Retina (tissue), 1 donor: ENCODE data around the gene SLC41A1.

Experiments
- DNase-seq: peaks from one replicate; pipeline ENCODE4 v3.0.0-alpha.2; 2016

Gene SLC41A1

DNA sequence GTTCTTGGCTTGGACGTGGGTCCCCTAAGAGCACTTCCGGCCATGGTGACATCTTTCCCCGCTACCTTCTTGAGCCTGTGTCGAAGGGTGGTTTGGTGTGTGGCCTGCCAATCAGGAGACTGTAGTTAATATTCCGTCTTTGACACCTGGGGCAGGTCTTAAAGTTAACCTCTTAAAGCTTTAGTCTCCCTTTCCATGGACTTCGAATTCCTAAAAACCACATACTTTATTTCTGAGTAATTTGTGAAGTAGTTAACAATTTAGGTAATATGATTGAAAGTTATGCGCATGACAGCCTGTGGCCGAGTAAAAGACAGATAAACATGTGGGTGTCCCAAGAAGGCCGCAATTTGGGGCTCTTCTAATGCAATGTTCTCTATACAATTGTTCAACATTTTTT, 27.6 kb downstream of the SLC41A1 start:
- no peak for DNase-seq

DNA sequence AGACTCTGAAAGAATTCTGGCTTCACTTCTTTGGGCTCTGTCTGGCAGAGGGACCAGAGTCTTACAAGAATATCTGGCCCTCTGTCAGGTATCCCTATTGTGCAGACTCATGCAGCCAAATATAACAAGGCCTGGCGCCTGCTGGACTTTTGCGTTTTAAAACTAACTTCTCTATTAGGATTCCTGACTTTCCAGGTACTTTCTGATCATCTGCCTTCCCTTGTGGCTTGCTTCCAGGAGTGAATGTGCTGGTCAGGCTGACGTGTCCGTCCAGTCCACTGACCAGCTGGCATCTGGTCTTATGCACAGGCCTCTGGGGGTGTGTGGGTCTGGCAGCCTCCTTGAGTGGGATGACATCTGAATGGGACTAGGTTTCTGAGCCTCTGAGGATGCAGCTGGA, 29.1 kb downstream of the SLC41A1 start:
- DNase-seq: no peak

DNA sequence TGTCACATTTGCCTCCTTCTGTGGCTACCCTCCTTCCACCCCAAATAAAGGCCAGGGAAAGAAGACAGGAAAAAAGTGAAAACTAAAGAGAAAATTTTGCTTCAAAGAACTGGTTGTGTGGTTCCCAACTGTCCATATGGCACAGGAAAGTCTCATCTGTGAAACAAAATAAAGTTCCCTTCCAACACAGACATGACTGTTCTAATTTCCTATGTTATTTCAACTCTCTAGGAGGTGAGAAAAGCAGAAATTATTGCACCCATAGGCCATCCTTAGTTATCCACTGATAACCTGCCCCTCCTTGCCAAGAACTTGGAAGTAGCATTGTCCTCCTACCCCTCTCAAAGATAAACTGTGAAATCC, 29.6 kb downstream of the SLC41A1 start:
- DNase-seq: no peak

DNA sequence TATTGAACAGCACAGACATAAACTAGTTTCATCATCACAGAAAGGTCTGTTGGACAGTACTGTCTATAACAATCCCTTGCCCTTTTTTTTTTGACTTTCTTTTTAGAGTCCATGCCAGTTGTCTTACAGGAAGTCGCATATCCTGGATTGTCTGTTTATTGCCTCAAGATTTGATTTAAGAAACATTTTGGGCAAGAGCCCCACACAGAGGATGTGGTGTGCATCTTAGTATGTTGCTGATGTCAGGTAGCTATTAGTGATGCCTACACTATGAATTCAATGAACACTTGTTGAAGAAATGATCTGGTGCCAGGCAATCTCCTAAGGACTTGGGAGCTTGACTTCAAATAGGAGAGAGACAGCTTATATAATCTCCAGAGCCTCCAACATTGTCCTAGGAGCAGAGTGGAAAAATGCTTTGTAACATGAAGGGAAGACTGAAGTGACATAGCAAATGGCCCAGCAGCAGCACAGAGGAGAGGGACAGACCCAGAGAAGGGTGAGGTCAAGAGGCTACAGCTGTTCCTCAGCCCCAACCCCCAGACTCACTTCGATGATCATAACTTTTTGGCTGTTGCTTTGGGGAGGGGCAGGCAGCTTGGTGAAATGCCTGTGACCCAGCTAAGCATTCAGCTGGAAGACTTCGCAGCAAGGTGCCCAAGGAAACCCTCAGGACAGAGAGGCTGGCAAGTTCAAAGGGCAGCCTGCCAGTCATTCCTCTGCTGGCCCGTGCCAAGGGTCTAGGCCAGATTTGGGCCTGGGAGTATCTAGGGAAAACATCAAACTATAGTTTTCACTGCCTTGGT, 30.2 kb downstream of the SLC41A1 start:
- DNase-seq: peak; percentile 19

DNA sequence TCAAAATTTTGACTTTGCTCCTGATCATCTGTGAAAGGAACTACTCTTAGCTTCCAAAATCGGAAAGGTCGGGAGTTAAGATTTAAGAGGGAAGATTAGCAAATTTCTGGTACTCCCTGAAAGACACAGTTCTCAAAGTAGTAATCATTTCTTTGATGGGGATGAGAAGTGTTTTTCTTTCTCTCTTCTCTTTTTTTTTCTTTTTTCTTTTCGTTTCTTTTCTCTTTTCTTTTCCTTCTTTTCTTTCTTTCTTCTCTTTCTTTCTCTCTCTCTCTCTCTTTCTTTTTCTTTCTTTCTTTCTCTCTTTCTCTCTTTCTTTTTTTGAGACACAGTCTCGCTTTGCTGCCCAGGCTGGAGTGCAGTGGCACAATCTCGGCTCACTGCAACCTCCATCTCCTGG, 32.7 kb downstream of the SLC41A1 start:
- no peak for DNase-seq

DNA sequence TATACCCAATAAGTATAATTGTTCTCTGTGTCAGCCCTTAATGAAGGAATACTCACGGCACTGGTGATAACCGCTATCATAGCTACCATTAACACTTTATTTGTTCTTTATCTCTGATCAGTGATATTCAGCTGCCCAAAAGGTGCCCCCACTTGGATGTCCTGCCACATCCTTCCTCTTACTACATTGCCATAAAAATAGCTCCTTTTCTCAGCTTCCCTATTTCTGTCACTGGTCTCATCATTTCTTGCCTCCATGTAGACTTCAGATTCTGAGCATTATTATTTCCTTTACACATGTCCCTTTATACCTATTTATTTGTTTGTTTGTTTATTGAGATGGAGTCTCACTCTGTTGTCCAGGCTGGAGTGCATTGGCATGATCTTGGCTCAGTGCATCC, 35.0 kb downstream of the SLC41A1 start:
- DNase-seq: no peak

DNA sequence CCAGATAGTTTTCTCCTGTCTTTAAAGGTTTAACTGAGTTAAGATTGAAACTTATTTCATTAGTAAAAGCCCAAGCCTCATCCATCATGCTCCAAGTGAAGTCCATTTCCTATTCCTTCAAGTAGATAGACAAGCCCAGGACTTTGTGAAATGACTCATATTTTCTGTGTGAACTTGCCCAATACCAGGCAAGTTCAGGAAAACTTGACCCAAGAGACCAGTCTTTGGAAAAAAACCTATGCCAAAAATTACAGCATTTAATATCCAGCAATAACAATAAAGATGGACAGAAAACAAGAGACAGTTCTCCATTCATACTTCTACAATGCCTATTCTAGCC, 37.3 kb downstream of the SLC41A1 start:
- no peak for DNase-seq

DNA sequence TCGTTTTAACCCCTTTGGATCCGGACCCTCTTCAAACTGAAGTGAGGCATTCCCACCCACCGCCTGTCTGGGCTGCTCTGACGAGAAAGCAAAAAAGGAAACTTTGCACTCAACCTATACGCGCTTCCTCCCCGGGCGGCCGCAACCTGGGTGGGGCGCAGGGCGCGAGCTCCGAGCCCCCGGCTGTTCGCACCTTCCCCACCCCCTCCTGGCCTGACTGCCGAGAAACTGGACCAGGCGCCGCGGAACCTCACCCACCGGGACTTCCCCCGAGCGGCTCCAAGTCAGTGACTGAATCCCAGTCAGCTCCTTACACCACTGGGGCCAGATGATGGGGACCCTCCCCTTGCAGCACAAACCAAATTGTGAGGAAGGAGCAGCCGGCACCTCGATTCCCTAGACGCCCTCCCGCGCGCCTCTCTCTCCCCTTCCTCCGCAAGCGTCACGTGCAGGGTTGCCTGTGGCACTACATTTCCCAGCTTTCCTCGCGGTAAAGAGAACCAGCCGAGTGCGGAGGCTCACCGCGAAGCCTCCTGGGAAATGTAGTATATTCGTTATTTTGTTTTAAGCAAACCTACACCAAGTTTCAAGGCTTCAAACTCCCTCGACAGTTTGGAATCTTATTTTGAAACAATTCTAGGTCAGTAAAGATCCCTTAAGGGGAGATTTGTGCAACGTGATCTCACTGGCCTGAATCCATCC, 37.8 kb downstream of the SLC41A1 start, which contains the start of gene RAB29:
TSS of gene RAB29 (minus strand) at position 468 of the 702 bp plus-strand sequence. CDS start 526 bp downstream, outside the sequence.
- peak; percentile 87 for DNase-seq

DNA sequence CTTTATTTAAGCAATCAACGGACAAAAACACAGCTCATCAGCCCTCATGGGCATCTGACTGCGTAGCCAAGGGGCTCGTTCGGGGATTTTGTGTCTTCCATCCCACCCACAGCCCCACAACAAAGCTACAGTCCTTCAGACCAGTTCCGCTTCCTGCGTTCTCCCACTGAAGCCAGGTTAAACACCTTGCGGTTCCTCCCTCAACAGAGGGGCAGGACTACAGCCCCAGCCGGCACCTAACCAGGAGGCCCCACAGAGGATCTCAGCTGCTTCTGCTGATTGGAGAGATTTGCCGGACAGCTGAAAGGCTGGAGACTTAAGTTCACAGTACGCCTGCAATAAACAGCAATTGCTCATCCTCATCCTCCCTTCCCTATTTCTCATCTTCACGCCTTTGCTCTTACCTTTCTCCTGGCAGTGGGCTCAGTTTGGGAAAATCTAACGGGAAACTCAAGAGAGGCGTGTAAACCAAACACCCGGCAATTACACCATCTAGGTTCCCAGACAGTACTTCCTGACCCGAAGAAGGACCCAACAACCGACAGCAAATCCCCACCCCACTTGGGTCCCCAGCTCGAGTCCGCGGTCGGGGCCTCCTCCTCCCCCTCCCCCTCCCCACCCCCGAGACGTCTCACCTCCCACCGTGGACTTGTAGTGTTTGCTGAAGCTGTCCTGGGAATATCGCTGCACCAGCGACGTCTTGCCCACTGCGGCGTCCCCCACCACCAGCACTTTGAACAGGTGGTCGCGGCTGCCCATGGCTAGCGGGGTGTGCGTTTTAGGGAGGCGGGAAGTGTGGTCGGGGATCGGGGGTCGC, 38.6 kb downstream of the SLC41A1 start:
- DNase-seq: peak; percentile 28

DNA sequence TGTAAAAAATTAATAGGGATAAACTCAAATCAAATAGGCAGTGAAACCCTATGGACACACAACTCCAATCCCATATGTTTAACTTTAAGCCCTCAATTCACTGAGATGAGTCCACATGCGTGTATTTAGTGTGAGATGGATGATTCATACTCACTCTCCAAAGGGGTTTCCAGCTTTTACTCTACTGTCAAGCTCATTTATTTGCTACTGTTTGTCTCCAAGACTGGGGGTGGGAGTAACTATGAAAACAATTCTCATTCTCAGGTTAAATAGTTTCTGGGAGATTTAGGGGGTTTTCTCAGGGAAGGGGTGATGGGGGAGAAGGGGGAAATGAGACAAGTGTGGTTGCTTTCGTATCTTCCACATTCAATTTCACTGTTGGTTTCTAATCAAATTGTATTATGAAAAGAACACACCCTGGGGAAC, 40.4 kb downstream of the SLC41A1 start:
- no peak for DNase-seq

DNA sequence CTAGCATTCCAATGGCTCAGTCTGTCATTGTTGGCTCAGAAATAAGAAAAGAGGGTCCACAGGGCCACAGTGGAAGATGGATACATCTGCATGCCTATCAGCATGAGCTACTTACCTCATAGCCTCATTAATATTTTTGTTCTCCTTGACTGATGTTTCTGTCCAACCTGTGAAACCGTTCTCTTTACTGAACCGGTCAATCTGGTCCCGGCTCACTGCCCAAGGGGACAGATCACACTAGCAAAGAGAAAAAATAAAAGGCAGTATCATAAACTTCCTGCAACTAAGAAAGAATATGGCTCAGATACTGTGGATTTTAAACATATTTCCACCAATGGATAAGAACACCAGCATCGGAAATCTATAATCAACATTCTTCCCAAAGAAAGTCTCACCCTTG, 42.4 kb downstream of the SLC41A1 start:
- DNase-seq: no peak

DNA sequence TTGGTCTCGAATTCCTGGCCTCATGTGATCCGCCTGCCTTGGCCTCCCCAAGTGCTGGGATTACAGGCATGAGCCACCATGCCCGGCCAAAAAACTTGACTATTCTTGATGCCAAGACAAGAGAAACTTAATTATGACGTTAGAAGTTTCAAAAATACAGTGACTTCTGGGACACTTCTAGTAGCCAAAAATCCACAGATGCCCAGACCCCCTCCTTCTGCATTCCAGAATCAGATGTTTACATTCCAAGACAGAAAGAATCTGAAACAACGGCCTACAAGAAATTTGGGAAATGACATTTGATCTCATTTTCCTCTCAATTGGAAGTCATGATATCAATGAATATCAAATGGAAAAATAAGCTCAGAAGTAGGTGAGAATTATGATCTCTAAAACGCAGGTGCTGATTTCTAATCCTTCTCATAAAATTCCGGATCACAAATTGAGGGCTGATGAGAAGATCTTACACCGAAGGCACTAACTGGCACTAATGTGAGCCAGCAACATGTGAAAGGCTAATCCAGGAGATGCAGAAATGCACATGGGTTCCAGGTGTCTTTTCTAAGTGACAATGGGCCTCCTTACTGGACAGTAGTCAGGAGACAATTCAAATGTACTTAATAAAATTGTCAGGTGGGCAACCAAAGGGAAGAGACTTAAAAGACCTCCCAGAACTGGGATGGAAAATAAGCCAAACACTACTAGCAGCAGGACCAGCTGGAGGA, 43.2 kb downstream of the SLC41A1 start:
- no peak for DNase-seq

DNA sequence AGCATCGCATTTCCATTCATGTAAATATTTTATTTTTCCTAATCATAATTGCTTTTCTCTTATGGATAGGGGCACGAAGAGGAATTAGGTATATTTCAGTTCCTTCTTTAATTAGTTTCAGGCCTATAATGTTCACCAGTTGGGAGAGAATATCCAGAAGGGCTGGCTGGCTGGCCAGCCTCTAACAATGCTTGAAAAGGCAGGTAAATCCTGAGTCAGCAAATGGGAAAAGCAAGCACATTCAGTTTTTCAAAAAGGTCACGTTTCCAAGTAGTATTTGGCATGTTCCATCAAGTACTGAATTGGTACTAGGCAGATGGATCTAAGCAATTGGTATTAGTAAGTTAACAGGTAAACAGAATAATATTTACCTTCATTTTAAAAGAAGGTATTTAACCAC, 45.8 kb downstream of the SLC41A1 start:
- no peak for DNase-seq

DNA sequence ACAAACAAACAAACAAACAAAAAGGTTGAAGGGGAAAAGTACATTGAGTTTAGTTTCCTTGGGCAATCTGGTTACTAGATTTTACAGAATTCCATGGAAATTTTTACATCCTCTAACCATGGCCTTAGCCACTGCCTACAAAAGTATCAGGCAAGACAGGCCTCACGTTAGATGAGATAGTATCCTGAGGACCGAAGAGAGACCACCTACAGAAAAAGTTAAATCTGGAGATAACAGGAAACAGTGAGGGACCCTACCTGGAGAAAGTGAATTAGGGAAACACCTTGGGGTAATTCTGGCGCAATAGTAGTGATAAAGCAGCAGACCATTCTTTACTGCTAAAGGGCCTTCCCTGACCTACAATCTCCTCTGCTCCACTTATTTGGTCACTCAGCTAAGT, 46.4 kb downstream of the SLC41A1 start:
- DNase-seq: no peak

DNA sequence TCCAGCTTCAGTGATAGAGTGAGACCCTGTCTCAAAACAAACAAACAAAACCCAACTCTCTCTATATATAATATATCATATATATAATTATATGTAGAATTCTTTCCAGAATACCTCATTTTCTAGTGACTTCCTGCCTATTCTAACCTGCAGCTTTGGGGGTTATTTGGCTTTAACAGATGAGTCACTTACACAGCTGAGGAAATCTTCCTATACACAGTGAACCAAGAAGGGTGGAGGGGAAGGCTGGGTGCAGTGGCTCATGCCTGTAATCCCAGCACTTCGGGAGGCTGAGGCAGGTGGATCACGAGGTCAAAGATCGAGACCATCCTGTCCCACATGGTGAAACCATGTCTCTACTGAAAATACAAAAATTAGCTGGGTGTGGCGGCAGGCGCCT, 47.0 kb downstream of the SLC41A1 start:
- no peak for DNase-seq

DNA sequence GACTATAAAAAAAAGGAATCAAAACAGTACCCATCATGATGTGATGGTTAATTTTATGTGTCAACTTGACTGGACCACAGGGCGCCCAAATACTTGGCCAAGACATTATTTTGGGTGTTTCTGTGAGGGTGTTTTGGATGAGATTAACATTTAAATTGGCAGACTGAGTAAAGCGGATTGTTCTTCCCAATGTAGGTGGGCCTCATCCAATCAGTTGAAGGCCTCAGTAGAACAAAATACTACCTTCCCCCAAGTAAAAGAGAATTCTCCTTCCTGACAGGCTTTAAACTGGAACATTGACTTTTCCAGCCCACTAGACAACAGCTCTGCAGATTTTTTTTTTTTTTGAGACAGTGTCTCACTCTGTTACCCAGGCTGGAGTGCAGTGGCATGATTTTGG, 48.4 kb downstream of the SLC41A1 start:
- no peak for DNase-seq

DNA sequence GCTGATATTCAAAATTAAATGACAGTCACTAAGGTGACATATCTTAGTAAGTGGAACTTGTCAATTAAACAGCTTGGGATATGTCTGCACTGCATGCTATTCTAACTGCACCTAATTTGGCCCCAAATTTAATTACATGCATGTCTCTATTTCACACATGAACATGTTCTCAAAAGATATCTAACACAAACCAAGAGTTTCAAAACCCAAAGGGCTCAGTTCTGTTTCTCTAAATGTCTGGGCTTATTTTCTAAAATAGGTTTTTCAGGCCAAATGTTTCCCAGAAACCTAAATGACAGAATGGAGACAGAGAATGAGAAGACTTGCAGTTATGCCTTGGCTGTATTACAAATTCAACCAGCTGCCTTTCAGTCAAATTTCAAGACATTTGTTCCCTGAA, 49.0 kb downstream of the SLC41A1 start:
- DNase-seq: no peak

DNA sequence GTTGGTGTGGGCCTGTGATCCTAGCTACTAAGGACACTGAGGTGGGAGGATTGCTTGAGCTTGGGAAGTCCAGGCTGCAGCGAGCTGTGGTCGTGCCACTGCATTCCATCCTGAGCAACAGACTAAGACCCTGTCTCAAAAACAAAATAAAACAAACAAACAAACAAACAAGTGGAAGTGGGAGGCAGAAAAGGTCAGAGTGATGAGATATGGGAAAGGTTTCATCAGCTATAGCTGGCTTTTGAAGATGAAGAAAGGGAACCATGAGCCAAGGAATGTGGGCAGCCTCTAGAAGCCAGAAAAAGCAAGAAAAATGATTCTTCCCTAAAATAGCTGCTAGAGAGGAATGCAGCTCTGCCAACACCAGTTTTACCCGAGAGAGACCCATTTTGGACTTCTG, 52.4 kb downstream of the SLC41A1 start:
- DNase-seq: no peak

DNA sequence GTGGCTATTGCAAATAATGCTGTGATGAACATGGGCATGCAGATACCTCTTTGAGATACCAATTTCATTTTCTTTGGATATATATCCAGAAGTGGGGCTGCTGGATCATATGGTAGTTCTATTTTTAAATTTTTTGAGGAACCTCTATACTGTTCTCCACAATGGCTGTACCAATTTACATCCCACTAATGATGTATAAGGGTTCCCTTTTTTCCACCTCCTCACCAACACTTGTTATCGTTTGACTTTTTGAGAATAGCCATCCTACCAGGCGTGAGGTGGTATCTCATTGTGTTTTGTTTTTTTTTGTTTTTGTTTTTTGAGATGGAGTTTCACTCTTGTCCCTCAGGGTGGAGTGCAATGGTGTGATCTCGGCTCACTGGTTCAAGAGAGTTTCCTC, 56.4 kb downstream of the SLC41A1 start:
- DNase-seq: no peak

DNA sequence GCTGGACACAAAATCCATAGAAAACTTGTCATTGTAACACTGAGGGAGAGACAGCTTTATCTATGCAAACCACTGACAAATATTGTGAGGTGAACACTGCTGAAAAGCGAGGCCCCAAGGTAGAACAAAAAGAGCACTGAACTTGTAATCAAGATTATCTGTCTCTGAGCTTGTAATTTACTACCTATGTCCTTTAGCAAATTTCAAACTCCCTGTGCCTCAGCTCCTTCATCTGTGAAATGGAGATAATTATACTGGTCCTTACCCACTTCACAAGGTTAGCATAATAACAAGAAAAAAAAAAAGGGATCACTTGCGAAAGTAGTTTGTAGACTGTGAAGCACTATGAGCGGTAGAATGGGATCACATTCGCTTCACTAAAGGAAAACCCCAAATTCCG, 58.1 kb downstream of the SLC41A1 start:
- no peak for DNase-seq

DNA sequence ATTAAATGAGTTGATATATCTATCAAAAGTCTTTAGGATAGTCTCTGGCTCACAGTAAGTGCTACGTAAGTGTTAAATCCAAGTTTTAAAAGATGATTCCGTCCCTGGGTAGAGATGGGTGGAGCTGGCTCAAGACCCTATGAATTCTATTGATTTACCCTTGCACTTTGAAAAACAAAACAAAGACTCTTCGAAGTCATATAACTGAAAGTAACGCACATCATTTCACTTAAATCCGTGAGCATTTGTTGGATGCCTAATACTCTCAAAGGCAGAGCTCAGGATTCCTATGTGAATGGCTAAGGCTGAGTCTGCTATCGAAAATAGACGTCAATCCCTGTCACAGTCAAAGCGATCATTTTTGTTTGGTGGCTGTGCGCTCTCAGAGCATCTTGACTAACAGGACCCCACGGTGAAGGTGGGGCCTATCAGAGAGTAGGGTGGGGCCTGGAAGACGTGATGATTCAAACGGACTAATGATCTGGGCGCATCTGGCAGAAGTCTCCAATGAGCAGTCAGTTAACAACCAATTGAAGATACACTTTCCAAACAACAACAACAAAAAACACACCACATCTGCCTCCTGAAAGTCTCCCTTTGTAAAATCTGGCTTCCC, 61.9 kb downstream of the SLC41A1 start:
- peak; percentile 4 for DNase-seq
